Measurements from ENCODE around the gene SSC5D. TPM values are rescaled to one million over a fixed set of nuclear protein-coding genes. Genes with fewer than 3 reads are reported as not detected.

SSC5D gene
- total and polyA plus RNA-seq, 2 experiments from 2014 or later = 0.23 to 0.69 TPM

DNA sequence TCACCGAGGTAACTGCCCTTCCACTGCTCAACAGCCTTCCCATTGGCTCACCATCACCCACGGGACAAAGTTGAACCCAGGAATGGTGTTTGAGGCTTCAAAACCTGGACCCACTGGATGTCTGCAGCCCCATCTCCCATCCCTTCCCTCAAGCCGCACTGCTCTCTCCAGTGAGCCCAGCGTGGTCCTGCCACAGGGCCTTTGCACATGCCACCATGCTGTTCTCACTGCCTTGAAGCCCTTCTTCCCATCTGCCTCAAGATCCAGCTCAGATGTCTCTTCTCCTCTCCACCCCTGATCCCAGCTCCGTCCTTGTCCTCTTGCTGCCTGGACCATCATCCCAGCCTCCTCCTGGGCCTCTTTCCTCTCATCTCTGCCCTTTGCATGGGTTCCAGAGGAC is 49.2 kb upstream of the SSC5D start (continued):
- TF ChIP-seq CREB1 (CRISPR knock-in tag; IDR thresholded peaks at IDR 0.05; ENCODE audit: low read depth) = no peak
- TF ChIP-seq, protein P1, sequence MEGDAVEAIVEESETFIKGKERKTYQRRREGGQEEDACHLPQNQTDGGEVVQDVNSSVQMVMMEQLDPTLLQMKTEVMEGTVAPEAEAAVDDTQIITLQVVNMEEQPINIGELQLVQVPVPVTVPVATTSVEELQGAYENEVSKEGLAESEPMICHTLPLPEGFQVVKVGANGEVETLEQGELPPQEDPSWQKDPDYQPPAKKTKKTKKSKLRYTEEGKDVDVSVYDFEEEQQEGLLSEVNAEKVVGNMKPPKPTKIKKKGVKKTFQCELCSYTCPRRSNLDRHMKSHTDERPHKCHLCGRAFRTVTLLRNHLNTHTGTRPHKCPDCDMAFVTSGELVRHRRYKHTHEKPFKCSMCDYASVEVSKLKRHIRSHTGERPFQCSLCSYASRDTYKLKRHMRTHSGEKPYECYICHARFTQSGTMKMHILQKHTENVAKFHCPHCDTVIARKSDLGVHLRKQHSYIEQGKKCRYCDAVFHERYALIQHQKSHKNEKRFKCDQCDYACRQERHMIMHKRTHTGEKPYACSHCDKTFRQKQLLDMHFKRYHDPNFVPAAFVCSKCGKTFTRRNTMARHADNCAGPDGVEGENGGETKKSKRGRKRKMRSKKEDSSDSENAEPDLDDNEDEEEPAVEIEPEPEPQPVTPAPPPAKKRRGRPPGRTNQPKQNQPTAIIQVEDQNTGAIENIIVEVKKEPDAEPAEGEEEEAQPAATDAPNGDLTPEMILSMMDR (conservative IDR thresholded peaks at IDR 0.05; ENCODE audit: low read depth in 2 of 2) = no peak
- no peak for TF ChIP-seq POLR2AphosphoS5 (IDR thresholded peaks at IDR 0.05; ENCODE audit: low read depth)
- no peak for TF ChIP-seq EZH2 (IDR thresholded peaks at IDR 0.05; ENCODE audit: low read depth, unreplicated experiment)
- TF ChIP-seq NANOG (IDR thresholded peaks at IDR 0.05; ENCODE audit: borderline replicate concordance) = no peak
- no peak for TF ChIP-seq ETS1 (IDR thresholded peaks at IDR 0.05)

DNA sequence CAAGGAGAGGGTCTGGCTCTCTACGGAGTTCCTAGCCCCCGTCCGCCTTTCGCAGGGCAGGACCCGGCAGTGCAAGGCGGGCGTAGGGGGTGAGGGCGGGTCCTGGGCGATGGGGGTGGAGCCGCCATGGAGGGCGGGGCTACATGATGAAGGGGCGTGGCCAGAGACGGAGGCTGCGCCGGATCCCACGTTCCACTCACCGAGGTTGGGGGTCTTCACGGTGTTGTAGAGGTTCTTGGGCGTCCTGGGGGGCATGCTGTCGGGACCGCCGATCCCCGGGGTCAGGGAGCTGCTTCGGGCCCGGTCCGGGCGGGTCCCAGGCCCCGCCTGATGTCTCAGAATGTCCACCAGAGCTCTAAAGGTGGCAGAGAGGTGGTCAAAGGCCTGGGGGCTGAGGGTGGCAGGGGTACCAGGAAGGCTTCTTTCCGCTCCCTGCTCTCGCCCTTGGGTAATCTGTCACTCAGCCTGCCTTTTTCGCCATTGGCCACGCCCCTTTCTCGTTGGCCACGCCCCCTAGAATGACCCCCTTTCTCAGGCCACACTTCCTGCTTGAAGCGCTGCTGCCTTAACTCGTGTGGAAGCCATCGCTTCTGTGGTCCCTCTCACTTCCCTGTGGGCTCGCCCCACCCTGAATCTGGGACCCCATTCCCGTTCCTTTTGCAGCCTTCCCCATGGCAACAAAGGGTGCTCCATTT is 47.7 kb upstream of the SSC5D start:
- no peaks in the 10 kb centered on the region for H3K79me2 ChIP-seq (replicated peaks; ENCODE audit: insufficient read depth)
- DNase-seq (ENCODE audit: low spot score) = peak; percentile 89
- Mint-ChIP-seq H3K27me3 (ENCODE audit: insufficient read depth, low read depth, poor library complexity) (peaks cover 75% of the 10 kb centered on the region), H3K4me1 (peaks cover 25% of the 10 kb centered on the region), H3K27ac (no peak overlapping the region), H3K36me3 (ENCODE audit: low read depth) (no peaks in the 10 kb centered on the region; the same call in 2 of the 3 replicates), H3K9me3 (no peaks in the 10 kb centered on the region; the same call in none of the 3 replicates), H3K4me3 (peak overlapping the region; percentile 73)
- no peaks in the 10 kb centered on the region for H3K36me3 ChIP-seq (ENCODE audit: insufficient read depth)
- H3K27me3 ChIP-seq (ENCODE audit: insufficient read depth) = peaks cover 74% of the 10 kb centered on the region
- H3K4me3 ChIP-seq = peak overlapping the region; percentile 67
- peak overlapping the region; percentile 87 for H3K4me2 ChIP-seq
- H3F3A ChIP-seq (replicated peaks; ENCODE audit: low read depth) = peaks cover 9% of the 10 kb centered on the region
- ATAC-seq = peak; percentile 48
- H2AFZ ChIP-seq = peak overlapping the region; percentile 92
- TF ChIP-seq POLR2AphosphoS5 (IDR thresholded peaks at IDR 0.05; ENCODE audit: low read depth) (peak; percentile 38), JUNB (IDR thresholded peaks at IDR 0.05; ENCODE audit: unreplicated experiment) (no peak)
- no peaks in the 10 kb centered on the region for H4K20me1 ChIP-seq (replicated peaks; ENCODE audit: insufficient read depth)
- no peaks in the 10 kb centered on the region for H3K9me2 ChIP-seq (ENCODE audit: insufficient read depth)
- H3K27ac ChIP-seq (ENCODE audit: low read depth) = no peak overlapping the region
- peaks cover 12% of the 10 kb centered on the region; the same call in 1 of the 2 replicates for H3K4me1 ChIP-seq (ENCODE audit: insufficient read depth)

- H3K79me2 ChIP-seq (replicated peaks; ENCODE audit: insufficient read depth) = no peaks in the 10 kb centered on the region
- H3K27me3 Mint-ChIP-seq (ENCODE audit: insufficient read depth, low read depth, poor library complexity) = peaks cover 82% of the 10 kb centered on the region
These were observed 46.9 kb upstream of the SSC5D start for GRCh38 chr19:55441319-55441691.

More at GRCh38 chr19:55441319-55441691, 46.9 kb upstream of the SSC5D start:
- Histone ChIP-seq H4K20me1 (replicated peaks; ENCODE audit: insufficient read depth) (no peaks in the 10 kb centered on the region), H3K4me2 (peak overlapping the region; percentile 87), H3F3A (replicated peaks; ENCODE audit: low read depth) (peaks cover 9% of the 10 kb centered on the region), H3K27me3 (ENCODE audit: insufficient read depth) (peaks cover 80% of the 10 kb centered on the region), H3K4me3 (peak overlapping the region; percentile 67), H3K9me2 (ENCODE audit: insufficient read depth) (no peaks in the 10 kb centered on the region), H2AFZ (peak overlapping the region; percentile 84), H3K27ac (ENCODE audit: low read depth) (no peak overlapping the region), H3K36me3 (ENCODE audit: insufficient read depth) (no peaks in the 10 kb centered on the region), H3K4me1 (ENCODE audit: insufficient read depth) (peaks cover 12% of the 10 kb centered on the region; the same call in 1 of the 2 replicates)
- ATAC-seq (peak; percentile 20), DNase-seq (ENCODE audit: low spot score) (peak; percentile 54)
- no peaks in the 10 kb centered on the region; the same call in 2 of the 3 replicates for H3K36me3 Mint-ChIP-seq (ENCODE audit: low read depth)
- H3K4me3 Mint-ChIP-seq = peak overlapping the region; percentile 73
- H3K9me3 Mint-ChIP-seq = no peaks in the 10 kb centered on the region; the same call in none of the 3 replicates
- TF ChIP-seq ZNF331 (CRISPR knock-in tag; IDR thresholded peaks at IDR 0.05; ENCODE audit: low read depth) (no peak), NANOG (IDR thresholded peaks at IDR 0.05; ENCODE audit: borderline replicate concordance) (no peak), EZH2phosphoT487 (IDR thresholded peaks at IDR 0.05; ENCODE audit: unreplicated experiment) (no peak), CREB1 (CRISPR knock-in tag; IDR thresholded peaks at IDR 0.05; ENCODE audit: low read depth) (no peak)
- TF ChIP-seq, protein P2, sequence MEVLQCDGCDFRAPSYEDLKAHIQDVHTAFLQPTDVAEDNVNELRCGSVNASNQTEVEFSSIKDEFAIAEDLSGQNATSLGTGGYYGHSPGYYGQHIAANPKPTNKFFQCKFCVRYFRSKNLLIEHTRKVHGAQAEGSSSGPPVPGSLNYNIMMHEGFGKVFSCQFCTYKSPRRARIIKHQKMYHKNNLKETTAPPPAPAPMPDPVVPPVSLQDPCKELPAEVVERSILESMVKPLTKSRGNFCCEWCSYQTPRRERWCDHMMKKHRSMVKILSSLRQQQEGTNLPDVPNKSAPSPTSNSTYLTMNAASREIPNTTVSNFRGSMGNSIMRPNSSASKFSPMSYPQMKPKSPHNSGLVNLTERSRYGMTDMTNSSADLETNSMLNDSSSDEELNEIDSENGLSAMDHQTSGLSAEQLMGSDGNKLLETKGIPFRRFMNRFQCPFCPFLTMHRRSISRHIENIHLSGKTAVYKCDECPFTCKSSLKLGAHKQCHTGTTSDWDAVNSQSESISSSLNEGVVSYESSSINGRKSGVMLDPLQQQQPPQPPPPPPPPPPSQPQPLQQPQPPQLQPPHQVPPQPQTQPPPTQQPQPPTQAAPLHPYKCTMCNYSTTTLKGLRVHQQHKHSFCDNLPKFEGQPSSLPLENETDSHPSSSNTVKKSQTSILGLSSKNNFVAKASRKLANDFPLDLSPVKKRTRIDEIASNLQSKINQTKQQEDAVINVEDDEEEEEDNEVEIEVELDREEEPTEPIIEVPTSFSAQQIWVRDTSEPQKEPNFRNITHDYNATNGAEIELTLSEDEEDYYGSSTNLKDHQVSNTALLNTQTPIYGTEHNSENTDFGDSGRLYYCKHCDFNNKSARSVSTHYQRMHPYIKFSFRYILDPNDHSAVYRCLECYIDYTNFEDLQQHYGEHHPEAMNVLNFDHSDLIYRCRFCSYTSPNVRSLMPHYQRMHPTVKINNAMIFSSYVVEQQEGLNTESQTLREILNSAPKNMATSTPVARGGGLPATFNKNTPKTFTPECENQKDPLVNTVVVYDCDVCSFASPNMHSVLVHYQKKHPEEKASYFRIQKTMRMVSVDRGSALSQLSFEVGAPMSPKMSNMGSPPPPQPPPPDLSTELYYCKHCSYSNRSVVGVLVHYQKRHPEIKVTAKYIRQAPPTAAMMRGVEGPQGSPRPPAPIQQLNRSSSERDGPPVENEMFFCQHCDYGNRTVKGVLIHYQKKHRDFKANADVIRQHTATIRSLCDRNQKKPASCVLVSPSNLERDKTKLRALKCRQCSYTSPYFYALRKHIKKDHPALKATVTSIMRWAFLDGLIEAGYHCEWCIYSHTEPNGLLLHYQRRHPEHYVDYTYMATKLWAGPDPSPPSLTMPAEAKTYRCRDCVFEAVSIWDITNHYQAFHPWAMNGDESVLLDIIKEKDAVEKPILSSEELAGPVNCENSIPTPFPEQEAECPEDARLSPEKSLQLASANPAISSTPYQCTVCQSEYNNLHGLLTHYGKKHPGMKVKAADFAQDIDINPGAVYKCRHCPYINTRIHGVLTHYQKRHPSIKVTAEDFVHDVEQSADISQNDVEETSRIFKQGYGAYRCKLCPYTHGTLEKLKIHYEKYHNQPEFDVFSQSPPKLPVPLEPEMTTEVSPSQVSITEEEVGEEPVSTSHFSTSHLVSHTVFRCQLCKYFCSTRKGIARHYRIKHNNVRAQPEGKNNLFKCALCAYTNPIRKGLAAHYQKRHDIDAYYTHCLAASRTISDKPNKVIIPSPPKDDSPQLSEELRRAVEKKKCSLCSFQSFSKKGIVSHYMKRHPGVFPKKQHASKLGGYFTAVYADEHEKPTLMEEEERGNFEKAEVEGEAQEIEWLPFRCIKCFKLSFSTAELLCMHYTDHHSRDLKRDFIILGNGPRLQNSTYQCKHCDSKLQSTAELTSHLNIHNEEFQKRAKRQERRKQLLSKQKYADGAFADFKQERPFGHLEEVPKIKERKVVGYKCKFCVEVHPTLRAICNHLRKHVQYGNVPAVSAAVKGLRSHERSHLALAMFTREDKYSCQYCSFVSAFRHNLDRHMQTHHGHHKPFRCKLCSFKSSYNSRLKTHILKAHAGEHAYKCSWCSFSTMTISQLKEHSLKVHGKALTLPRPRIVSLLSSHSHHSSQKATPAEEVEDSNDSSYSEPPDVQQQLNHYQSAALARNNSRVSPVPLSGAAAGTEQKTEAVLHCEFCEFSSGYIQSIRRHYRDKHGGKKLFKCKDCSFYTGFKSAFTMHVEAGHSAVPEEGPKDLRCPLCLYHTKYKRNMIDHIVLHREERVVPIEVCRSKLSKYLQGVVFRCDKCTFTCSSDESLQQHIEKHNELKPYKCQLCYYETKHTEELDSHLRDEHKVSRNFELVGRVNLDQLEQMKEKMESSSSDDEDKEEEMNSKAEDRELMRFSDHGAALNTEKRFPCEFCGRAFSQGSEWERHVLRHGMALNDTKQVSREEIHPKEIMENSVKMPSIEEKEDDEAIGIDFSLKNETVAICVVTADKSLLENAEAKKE (CRISPR knock-in tag; IDR thresholded peaks at IDR 0.05) = no peak
- H3K4me1 Mint-ChIP-seq = peaks cover 25% of the 10 kb centered on the region
- H3K27ac Mint-ChIP-seq = no peak overlapping the region
